Measurements from ENCODE around the gene PIGH.
"Not testable (repeated sequence)": the region's sequence is repeated elsewhere in the genome, so short reads cannot be mapped to it uniquely, and the experiment has no call there.

The PIGH gene

DNA sequence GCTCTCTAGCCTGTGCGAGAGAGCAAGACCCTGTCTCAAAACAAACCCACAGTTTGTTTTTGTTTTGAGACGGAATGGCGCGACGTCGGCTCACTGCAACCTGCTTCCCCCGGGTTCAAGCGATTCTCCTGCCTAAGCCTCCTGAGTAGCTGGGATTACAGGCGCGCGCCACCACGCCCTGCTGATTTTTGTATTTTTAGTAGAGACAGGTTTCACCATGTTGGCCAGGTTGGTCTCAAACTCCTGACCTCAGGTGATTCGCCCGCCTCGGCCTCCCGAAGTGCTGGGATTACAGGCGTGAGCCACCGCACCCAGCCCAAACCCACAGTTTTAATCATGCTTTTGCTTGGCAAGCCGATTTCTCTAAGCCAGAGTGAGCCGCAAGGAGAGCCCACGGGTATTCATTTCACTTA is 500 bp upstream of the PIGH start:
- not testable (repeated sequence) for H3K9ac ChIP-seq (ENCODE audit: low read depth, low read length, poor library complexity); H3K27ac ChIP-seq (replicated peaks; ENCODE audit: low read length); H3K9me3 ChIP-seq (replicated peaks in 1 of 2; ENCODE audit: control insufficient read depth in 2 of 2, insufficient read depth in 1 of 2, low read depth in 1 of 2, low read length in 2 of 2)

GRCh38 chr14:67595392-67595791 is 4.7 kb downstream of the PIGH start:
- no peak overlapping the region for H2BK5ac ChIP-seq (ENCODE audit: low read length)
- no peak overlapping the region for H3K27ac ChIP-seq (replicated peaks; ENCODE audit: low read length)
- H3K18ac ChIP-seq (ENCODE audit: low read length): no peak overlapping the region
- no peak overlapping the region for H3K4me2 ChIP-seq (ENCODE audit: insufficient read depth, low read length, poor library complexity, severe bottlenecking)
- H3K79me1 ChIP-seq (ENCODE audit: low read depth, low read length): no peaks in the 10 kb centered on the region
- H3K4me1 ChIP-seq (ENCODE audit: control insufficient read depth in 2 of 2, insufficient read depth in 1 of 2, low read depth in 1 of 2, low read length in 2 of 2): no peaks in the 10 kb centered on the region
- H2BK15ac ChIP-seq (ENCODE audit: low read length): no peak overlapping the region
- H2AK5ac ChIP-seq (ENCODE audit: low read depth, low read length): no peak overlapping the region
- peaks cover 4 to 23% of the 10 kb centered on the region in 2 donors for H3K36me3 ChIP-seq (replicated peaks in 1 of 2; ENCODE audit: control insufficient read depth in 2 of 2, insufficient read depth in 2 of 2, low read length in 2 of 2)
- no peaks in the 10 kb centered on the region for H3K27me3 ChIP-seq (ENCODE audit: control insufficient read depth in 3 of 3, insufficient read depth in 3 of 3, low read depth in 1 of 3, low read length in 3 of 3)
- H3K23ac ChIP-seq (ENCODE audit: low read depth, low read length, poor library complexity): no peak overlapping the region
- WGBS, 2 donors (ENCODE audit: extremely low coverage in 2 of 2, insufficient read length in 2 of 2, insufficient replicate concordance in 1 of 2): no CpG with 5 or more reads among the region's 2 CpGs
- no peak overlapping the region for H3K14ac ChIP-seq (ENCODE audit: low read length)
- no peak overlapping the region for H3K9ac ChIP-seq (ENCODE audit: low read depth, low read length, poor library complexity)
- no peak for DNase-seq (ENCODE audit: low spot score)
- no peak overlapping the region for H2BK120ac ChIP-seq (ENCODE audit: low read depth, low read length)
- H3K9me3 ChIP-seq (replicated peaks in 1 of 2; ENCODE audit: control insufficient read depth in 2 of 2, insufficient read depth in 1 of 2, low read depth in 1 of 2, low read length in 2 of 2): no peaks in the 10 kb centered on the region
- H3K4ac ChIP-seq (ENCODE audit: low read length): no peak overlapping the region
- H2AFZ ChIP-seq (ENCODE audit: low read length): no peak overlapping the region
- no peak overlapping the region for H2BK12ac ChIP-seq (ENCODE audit: low read length)
- no peak overlapping the region for H3K4me3 ChIP-seq (ENCODE audit: low read length in 2 of 2)
- no peak overlapping the region for H4K91ac ChIP-seq (ENCODE audit: low read depth, low read length, poor library complexity)
- H4K8ac ChIP-seq (ENCODE audit: low read depth, low read length): no peak overlapping the region

More for the DNA sequence above, 500 bp upstream of the PIGH start:
- not testable (repeated sequence) for H3K79me1 ChIP-seq (ENCODE audit: low read depth, low read length); H3K27me3 ChIP-seq (ENCODE audit: control insufficient read depth in 3 of 3, insufficient read depth in 3 of 3, low read depth in 1 of 3, low read length in 3 of 3); H2BK12ac ChIP-seq (ENCODE audit: low read length); H4K91ac ChIP-seq (ENCODE audit: low read depth, low read length, poor library complexity); H3K23ac ChIP-seq (ENCODE audit: low read depth, low read length, poor library complexity); H2AK5ac ChIP-seq (ENCODE audit: low read depth, low read length); H2BK120ac ChIP-seq (ENCODE audit: low read depth, low read length); H3K36me3 ChIP-seq (replicated peaks in 1 of 2; ENCODE audit: control insufficient read depth in 2 of 2, insufficient read depth in 2 of 2, low read length in 2 of 2); H3K4me1 ChIP-seq (ENCODE audit: control insufficient read depth in 2 of 2, insufficient read depth in 1 of 2, low read depth in 1 of 2, low read length in 2 of 2); H2BK5ac ChIP-seq (ENCODE audit: low read length); DNase-seq (ENCODE audit: low spot score); H3K4ac ChIP-seq (ENCODE audit: low read length); H3K14ac ChIP-seq (ENCODE audit: low read length); H2BK15ac ChIP-seq (ENCODE audit: low read length)
- Histone ChIP-seq H3K4me2 (ENCODE audit: insufficient read depth, low read length, poor library complexity, severe bottlenecking) (peak overlapping the region; percentile 81), H3K4me3 (ENCODE audit: low read length in 2 of 2) (peak overlapping the region; percentile 77 to 95), H3K18ac (ENCODE audit: low read length) (peak overlapping the region; percentile 85), H2AFZ (ENCODE audit: low read length) (peak overlapping the region; percentile 100), H4K8ac (ENCODE audit: low read depth, low read length) (peak overlapping the region; percentile 98)
- no CpG with 5 or more reads among the region's 21 CpGs for WGBS, 2 donors (ENCODE audit: extremely low coverage in 2 of 2, insufficient read length in 2 of 2, insufficient replicate concordance in 1 of 2)

GRCh38 chr14:67593650-67594049 is 6.4 kb downstream of the PIGH start:
- not testable (repeated sequence) for H4K8ac ChIP-seq (ENCODE audit: low read depth, low read length); H3K9ac ChIP-seq (ENCODE audit: low read depth, low read length, poor library complexity); H2BK15ac ChIP-seq (ENCODE audit: low read length); H3K27ac ChIP-seq (replicated peaks; ENCODE audit: low read length); H3K4ac ChIP-seq (ENCODE audit: low read length); H3K4me1 ChIP-seq (ENCODE audit: control insufficient read depth in 2 of 2, insufficient read depth in 1 of 2, low read depth in 1 of 2, low read length in 2 of 2); H3K18ac ChIP-seq (ENCODE audit: low read length); H4K91ac ChIP-seq (ENCODE audit: low read depth, low read length, poor library complexity); H3K23ac ChIP-seq (ENCODE audit: low read depth, low read length, poor library complexity); DNase-seq (ENCODE audit: low spot score); H3K4me3 ChIP-seq (ENCODE audit: low read length in 2 of 2); H3K4me2 ChIP-seq (ENCODE audit: insufficient read depth, low read length, poor library complexity, severe bottlenecking); H2AK5ac ChIP-seq (ENCODE audit: low read depth, low read length); H3K27me3 ChIP-seq (ENCODE audit: control insufficient read depth in 3 of 3, insufficient read depth in 3 of 3, low read depth in 1 of 3, low read length in 3 of 3); H3K79me1 ChIP-seq (ENCODE audit: low read depth, low read length); H2BK12ac ChIP-seq (ENCODE audit: low read length); H2AFZ ChIP-seq (ENCODE audit: low read length); H2BK120ac ChIP-seq (ENCODE audit: low read depth, low read length); H3K9me3 ChIP-seq (replicated peaks in 1 of 2; ENCODE audit: control insufficient read depth in 2 of 2, insufficient read depth in 1 of 2, low read depth in 1 of 2, low read length in 2 of 2); H2BK5ac ChIP-seq (ENCODE audit: low read length); H3K14ac ChIP-seq (ENCODE audit: low read length)
- no CpG with 5 or more reads among the region's 1 CpG for WGBS, 2 donors (ENCODE audit: extremely low coverage in 2 of 2, insufficient read length in 2 of 2, insufficient replicate concordance in 1 of 2)
- peaks cover 4 to 31% of the 10 kb centered on the region in 2 donors for H3K36me3 ChIP-seq (replicated peaks in 1 of 2; ENCODE audit: control insufficient read depth in 2 of 2, insufficient read depth in 2 of 2, low read length in 2 of 2)

- no peak overlapping the region for H3K27ac ChIP-seq (replicated peaks; ENCODE audit: low read length)
- no CpG with 5 or more reads among the region's 2 CpGs for WGBS, 2 donors (ENCODE audit: extremely low coverage in 2 of 2, insufficient read length in 2 of 2, insufficient replicate concordance in 1 of 2)
- no peak overlapping the region for H4K8ac ChIP-seq (ENCODE audit: low read depth, low read length)
These were observed 10.8 kb downstream of the PIGH start for GRCh38 chr14:67589204-67589770.

More at GRCh38 chr14:67589204-67589770, 10.8 kb downstream of the PIGH start:
- Histone ChIP-seq H3K18ac (ENCODE audit: low read length) (no peak overlapping the region), H3K4me2 (ENCODE audit: insufficient read depth, low read length, poor library complexity, severe bottlenecking) (no peak overlapping the region), H3K14ac (ENCODE audit: low read length) (no peak overlapping the region), H2BK15ac (ENCODE audit: low read length) (no peak overlapping the region), H2AK5ac (ENCODE audit: low read depth, low read length) (no peak overlapping the region), H2AFZ (ENCODE audit: low read length) (no peak overlapping the region), H4K91ac (ENCODE audit: low read depth, low read length, poor library complexity) (no peak overlapping the region), H2BK12ac (ENCODE audit: low read length) (no peak overlapping the region), H3K9ac (ENCODE audit: low read depth, low read length, poor library complexity) (no peak overlapping the region), H3K4me3 (ENCODE audit: low read length in 2 of 2) (no peak overlapping the region), H3K23ac (ENCODE audit: low read depth, low read length, poor library complexity) (no peak overlapping the region), H2BK5ac (ENCODE audit: low read length) (no peak overlapping the region), H3K9me3 (replicated peaks in 1 of 2; ENCODE audit: control insufficient read depth in 2 of 2, insufficient read depth in 1 of 2, low read depth in 1 of 2, low read length in 2 of 2) (no peaks in the 10 kb centered on the region), H3K36me3 (replicated peaks in 1 of 2; ENCODE audit: control insufficient read depth in 2 of 2, insufficient read depth in 2 of 2, low read length in 2 of 2) (peaks cover 11 to 52% of the 10 kb centered on the region in 2 donors), H3K27me3 (ENCODE audit: control insufficient read depth in 3 of 3, insufficient read depth in 3 of 3, low read depth in 1 of 3, low read length in 3 of 3) (no peaks in the 10 kb centered on the region), H3K4ac (ENCODE audit: low read length) (no peak overlapping the region), H3K4me1 (ENCODE audit: control insufficient read depth in 2 of 2, insufficient read depth in 1 of 2, low read depth in 1 of 2, low read length in 2 of 2) (no peaks in the 10 kb centered on the region), H2BK120ac (ENCODE audit: low read depth, low read length) (no peak overlapping the region), H3K79me1 (ENCODE audit: low read depth, low read length) (no peaks in the 10 kb centered on the region)
- no peak for DNase-seq (ENCODE audit: low spot score)
